Measurements from ENCODE around the gene ARHGEF11.

Gene ARHGEF11

DNA sequence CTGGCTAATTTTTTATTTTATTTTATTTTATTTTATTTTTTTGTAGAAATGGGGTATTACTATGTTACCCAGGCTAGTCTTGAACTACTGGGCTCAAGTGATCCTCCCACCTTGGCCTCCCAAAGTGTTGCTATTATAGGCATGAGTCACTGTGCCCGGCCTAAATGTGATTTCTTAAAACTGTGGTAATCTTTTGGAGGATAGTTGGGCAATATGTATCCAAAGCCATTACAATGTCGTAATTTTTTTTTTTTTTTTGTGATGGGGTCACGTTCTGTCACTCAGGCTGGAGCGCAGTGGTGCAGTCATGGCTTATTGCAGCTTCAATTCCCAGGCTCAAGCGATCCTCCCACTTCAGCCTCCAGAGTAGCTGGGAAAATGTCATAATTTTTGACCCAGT, 39.9 kb upstream of the ARHGEF11 start:
- TF ChIP-seq, protein P1, sequence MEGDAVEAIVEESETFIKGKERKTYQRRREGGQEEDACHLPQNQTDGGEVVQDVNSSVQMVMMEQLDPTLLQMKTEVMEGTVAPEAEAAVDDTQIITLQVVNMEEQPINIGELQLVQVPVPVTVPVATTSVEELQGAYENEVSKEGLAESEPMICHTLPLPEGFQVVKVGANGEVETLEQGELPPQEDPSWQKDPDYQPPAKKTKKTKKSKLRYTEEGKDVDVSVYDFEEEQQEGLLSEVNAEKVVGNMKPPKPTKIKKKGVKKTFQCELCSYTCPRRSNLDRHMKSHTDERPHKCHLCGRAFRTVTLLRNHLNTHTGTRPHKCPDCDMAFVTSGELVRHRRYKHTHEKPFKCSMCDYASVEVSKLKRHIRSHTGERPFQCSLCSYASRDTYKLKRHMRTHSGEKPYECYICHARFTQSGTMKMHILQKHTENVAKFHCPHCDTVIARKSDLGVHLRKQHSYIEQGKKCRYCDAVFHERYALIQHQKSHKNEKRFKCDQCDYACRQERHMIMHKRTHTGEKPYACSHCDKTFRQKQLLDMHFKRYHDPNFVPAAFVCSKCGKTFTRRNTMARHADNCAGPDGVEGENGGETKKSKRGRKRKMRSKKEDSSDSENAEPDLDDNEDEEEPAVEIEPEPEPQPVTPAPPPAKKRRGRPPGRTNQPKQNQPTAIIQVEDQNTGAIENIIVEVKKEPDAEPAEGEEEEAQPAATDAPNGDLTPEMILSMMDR (IDR thresholded peaks at IDR 0.05; ENCODE audit: low read depth, low read length, missing control alignments): no peak
- in situ Hi-C loops (cut with HindIII; ENCODE audit: low pct_ligation_motif_present, low sequenced_read_pairs): no loop called here
- Histone ChIP-seq H3K36me3 (replicated peaks) (no peaks in the 10 kb centered on the region), H3K4me3 (ENCODE audit: low read depth, low read length) (no peak overlapping the region), H3K27me3 (replicated peaks) (no peaks in the 10 kb centered on the region), H3K27ac (no peak overlapping the region)
- DNase-seq: no peak

- Histone ChIP-seq H3K4me3 (ENCODE audit: low read depth, low read length) (no peak overlapping the region), H3K36me3 (replicated peaks) (no peaks in the 10 kb centered on the region), H3K27me3 (replicated peaks) (no peaks in the 10 kb centered on the region), H3K27ac (no peak overlapping the region)
- DNase-seq: no peak
- TF ChIP-seq, protein P1 (IDR thresholded peaks at IDR 0.05; ENCODE audit: low read depth, low read length, missing control alignments): no peak
- in situ Hi-C loops (cut with HindIII; ENCODE audit: low pct_ligation_motif_present, low sequenced_read_pairs): no loop called here
Observed at GRCh38 chr1:157084720-157085119, 39.2 kb upstream of the ARHGEF11 start.

DNA sequence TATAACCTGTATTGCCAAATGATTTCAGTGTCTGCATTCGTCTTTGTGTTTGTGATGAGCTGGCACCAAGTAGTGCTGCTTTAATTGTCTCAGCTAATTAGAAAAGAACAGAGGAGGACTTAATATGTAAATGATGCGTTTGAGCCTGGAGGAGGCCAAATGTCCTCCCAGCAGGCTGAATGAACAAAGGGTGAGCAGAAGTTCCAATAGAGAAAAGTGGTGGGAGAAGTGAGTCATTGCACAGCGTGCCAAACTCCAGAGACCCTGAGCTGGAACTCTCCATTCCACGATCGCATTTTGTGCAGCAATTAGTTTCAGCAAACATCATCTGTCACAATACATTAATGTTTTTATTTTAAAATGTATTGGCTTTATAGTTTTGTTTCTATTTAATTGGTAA, 36.2 kb upstream of the ARHGEF11 start:
- TF ChIP-seq, protein P1 (IDR thresholded peaks at IDR 0.05; ENCODE audit: low read depth, low read length, missing control alignments): no peak
- DNase-seq: no peak
- no peak overlapping the region for H3K27ac ChIP-seq
- no peaks in the 10 kb centered on the region for H3K36me3 ChIP-seq (replicated peaks)
- H3K4me3 ChIP-seq (ENCODE audit: low read depth, low read length): no peak overlapping the region
- H3K27me3 ChIP-seq (replicated peaks): no peaks in the 10 kb centered on the region
- in situ Hi-C loops (cut with HindIII; ENCODE audit: low pct_ligation_motif_present, low sequenced_read_pairs): no loop called here

GRCh38 chr1:157080714-157081113, 35.2 kb upstream of the ARHGEF11 start:
- Histone ChIP-seq H3K27me3 (replicated peaks) (no peaks in the 10 kb centered on the region), H3K36me3 (replicated peaks) (no peaks in the 10 kb centered on the region), H3K4me3 (ENCODE audit: low read depth, low read length) (no peak overlapping the region), H3K27ac (no peak overlapping the region)
- in situ Hi-C loops (cut with HindIII; ENCODE audit: low pct_ligation_motif_present, low sequenced_read_pairs): no loop called here
- TF ChIP-seq, protein P1 (IDR thresholded peaks at IDR 0.05; ENCODE audit: low read depth, low read length, missing control alignments): no peak
- DNase-seq: no peak

DNA sequence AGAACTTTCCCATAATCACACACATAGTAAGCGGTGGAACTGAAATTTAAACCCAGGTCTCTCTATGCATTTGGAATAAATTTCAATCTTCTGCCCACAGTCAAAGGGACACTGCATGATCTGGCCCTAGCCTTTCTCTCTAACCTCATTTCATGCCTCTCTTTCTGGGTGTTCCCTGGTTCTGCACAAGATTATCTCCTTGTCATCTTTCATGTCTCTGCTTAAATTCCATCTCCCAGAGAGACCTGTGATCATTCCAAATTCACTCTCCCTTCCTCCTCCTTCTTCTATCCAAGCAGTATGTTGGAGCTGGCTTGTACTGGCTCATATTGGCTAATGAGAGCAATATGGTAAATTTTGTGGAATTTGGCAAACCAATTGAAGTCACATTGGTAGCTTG, 31.9 kb upstream of the ARHGEF11 start:
- Histone ChIP-seq H3K27me3 (replicated peaks) (no peaks in the 10 kb centered on the region), H3K27ac (no peak overlapping the region), H3K36me3 (replicated peaks) (no peaks in the 10 kb centered on the region), H3K4me3 (ENCODE audit: low read depth, low read length) (no peak overlapping the region)
- in situ Hi-C loops (cut with HindIII; ENCODE audit: low pct_ligation_motif_present, low sequenced_read_pairs): no loop called here
- no peak for DNase-seq
- TF ChIP-seq, protein P1 (IDR thresholded peaks at IDR 0.05; ENCODE audit: low read depth, low read length, missing control alignments): no peak

- H3K27me3 ChIP-seq (replicated peaks): no peaks in the 10 kb centered on the region
- no peak overlapping the region for H3K27ac ChIP-seq
- H3K4me3 ChIP-seq (ENCODE audit: low read depth, low read length): no peak overlapping the region
- DNase-seq: peak; percentile 67
- H3K36me3 ChIP-seq (replicated peaks): no peaks in the 10 kb centered on the region
- TF ChIP-seq, protein P1 (IDR thresholded peaks at IDR 0.05; ENCODE audit: low read depth, low read length, missing control alignments): peak; percentile 77
- in situ Hi-C loops (cut with HindIII; ENCODE audit: low pct_ligation_motif_present, low sequenced_read_pairs): no loop called here
Observed at GRCh38 chr1:157073944-157074685, 28.6 kb upstream of the ARHGEF11 start.

Data from brain microvascular endothelial cell (primary cell).